NCI-H2227 treated with DMSO at 0.1 percent for 48 hours (cell line): ENCODE results near the gene XPNPEP3.
"Not testable (repeated sequence)": the region's sequence is repeated elsewhere in the genome, so short reads cannot be mapped to it uniquely, and the experiment has no call there.

Experiments
- DNase-seq: peaks from one replicate; lab custom pipeline; 2025; lab: John Stamatoyannopoulos, UW

Gene XPNPEP3

DNA sequence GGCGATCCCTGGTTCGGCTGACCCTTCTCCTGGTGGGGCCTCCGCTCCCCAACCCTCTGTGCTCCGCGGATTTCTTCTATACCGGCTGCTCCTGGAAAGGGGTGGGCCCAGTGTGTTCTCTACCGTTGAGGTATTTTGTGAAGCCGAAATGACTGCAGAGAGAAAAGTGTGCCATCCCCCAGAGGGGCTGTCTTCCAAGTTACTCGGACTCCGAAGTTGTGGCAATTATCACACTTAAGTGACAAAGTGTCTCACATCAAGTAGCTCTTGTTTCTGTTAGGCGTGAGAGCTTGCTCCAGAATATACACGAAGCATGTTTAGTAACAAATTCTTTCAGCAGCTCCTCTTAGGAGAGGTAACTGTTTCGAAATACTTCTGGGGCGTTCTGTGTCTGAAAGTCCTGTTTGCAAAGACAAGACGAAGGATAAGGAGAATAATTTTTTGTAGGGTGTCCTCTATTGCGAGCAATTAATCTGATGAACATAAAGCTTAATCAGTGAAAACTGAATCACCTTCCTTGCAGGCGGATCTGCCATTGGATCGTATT, 434 bp downstream of the XPNPEP3 start:
- no peak for DNase-seq

DNA sequence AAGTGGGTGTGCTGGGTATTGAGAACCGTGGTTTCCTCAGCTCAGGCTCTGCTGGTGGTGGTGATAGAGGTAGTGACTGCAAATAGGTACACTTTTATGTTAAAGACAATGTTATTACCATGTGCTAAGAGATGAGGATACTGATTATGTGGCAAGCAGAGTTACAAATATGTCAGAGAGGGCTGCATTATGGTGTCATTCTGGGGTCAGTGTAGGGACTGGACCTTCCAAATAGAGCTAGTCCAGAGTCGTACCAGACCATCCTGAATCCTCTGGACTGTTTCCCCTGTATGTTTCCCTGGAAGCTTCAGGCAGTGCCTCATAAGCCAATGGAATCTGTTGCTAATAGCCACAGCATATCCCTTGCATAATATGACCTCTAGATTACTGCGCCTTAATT, 5.1 kb downstream of the XPNPEP3 start, which contains the start of gene DNAJB7:
Gene DNAJB7, minus strand, starts transcription at position 101 of the 400 bp plus-strand sequence. CDS start 119 bp downstream, outside the sequence.
- DNase-seq: no peak

DNA sequence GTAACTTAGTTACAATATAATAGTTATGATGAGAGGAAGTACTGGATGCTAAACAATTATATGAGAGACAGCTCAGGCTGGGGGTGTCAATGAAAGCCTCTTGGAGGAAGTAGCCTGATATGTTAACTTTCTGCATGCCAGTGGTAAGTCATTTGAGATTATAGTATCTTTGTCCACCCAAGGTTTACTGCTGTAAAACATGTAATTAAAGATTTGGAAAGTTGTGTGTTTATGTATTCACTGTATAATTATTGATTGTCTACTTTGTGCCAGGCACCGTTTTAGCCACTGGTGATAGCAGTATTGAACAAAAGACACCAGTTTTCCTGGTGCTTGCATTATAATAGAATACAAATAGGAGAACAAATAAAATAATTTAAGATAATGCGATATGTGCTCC, 5.6 kb downstream of the XPNPEP3 start:
- DNase-seq: no peak

DNA sequence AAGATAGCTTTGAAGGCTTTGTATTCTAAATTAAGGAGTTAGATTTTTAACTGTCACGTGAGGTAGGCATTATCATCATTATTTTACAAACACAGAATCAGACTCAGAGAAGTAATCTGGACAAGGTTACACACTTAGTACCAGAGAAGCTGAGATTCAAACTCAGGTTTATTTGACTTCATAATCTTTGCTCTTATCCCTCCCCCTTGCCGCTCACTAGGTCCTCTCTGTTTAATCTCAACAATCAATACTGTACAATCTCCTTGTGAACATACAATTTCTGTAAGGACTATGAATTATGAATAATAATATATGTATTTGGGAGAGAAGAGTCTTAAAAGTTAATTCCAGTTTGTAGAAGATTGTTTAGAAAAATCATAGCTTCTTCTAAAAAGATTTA, 10.2 kb downstream of the XPNPEP3 start:
- DNase-seq: no peak

DNA sequence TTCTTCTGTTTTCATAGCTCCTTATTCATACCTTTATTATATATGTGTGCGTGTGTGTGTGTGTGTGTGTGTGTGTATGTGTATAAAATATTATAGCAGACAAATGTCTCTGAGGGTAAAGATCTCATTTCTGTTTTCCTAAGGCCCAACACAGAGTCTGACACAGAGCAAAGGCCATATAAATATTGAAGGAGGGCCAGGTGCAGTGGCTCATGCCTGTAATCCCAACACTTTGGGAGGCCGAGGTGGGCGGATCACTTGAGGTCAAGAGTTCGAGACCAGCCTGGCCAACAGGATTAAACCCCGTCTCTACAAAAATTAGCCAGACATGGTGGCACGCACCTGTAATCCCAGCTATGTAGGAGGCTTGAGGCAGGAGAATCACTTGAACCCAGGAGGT, 11.4 kb downstream of the XPNPEP3 start:
- not testable (repeated sequence) for DNase-seq

DNA sequence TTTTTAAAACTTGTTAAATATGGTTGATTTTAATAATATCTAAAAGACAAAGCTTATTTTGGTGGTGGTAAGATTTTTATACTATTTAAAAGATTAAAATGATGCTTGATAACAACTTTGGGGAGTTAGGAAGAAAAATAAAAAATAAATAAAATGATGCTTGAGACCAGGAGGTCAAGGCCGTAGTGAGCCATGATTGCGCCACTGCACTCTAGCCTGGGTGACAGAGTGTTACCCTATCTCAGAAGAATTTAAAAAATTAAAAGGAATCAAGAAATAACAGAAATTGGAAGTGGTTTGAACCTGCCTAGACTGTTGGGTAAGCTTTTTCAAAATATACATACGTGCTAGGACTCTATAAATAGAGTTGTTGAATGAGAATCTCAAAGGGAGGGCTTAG, 17.1 kb downstream of the XPNPEP3 start:
- DNase-seq: no peak

DNA sequence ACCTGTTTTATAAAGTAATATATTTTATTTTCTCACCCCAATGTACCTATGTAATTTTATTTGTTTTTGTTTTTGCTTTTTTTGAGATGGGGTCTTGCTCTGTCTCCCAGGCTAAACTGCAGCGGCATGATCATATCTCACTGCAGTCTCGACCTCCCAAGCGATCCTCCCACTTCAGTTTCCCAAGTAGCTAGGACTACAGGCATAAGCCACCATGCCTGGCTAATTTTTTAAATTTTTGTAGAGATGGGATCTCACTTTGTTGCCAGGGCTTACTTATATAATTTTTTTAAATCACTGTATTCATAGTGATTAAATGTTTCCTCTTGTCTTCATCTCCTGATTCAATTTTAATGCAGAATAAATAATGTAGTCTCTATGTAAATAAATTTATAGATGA, 18.2 kb downstream of the XPNPEP3 start:
- DNase-seq: no peak

DNA sequence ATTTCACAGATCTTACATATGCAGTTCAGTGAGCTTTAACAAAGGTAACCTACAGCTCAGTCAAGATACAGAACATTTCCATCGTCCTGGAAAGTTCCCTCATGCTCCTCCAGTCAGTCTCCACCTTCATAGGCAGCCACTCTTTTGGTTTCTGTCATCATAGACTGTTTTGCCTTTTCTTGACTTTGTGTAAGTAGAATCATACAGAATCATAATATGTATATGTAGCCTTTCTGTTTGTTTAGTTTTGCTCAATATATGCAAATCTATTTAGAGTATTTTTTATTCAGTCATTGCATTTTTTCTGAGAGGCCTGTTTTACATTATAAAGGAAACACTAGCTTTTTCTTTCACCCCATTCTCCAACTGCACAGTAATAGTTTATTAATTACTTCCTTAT, 20.0 kb downstream of the XPNPEP3 start:
- DNase-seq: no peak

DNA sequence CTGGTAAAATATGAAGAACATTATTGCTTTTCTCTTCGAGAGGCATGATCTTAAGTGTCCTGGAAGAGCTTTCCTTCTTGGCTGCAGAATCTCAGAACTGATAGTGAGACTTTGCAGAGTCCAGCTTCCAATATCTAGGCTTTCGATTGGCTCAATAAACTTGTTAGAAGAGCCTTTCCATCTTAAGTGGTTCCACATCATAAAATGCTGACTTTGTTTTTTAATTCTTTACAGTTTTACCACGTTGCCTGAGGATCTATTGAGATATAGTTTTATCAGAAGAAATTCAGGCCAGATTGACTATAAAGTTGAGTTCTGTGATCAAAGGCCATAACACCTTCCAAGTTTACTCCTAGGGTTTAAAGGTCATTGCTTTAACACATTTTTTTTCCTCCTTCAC, 20.5 kb downstream of the XPNPEP3 start:
- no peak for DNase-seq

DNA sequence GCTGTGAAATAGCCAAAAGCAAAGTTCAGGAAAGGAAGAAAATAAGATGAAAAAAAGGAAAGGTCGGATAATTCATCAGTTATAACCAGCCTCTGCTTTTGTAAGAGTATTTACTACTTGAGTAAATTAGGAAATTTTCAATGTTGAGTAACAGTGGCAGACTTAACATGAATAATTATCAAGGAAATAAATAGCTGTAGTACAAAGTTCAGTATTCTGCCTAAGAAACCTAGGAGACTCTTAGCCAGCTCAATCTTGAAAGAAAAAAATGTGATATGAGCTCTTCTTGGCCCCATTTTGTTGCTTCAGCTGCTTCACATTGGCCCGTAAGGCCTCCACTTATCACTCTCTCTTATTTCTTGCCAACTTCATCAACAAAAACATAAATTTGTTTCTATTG, 22.0 kb downstream of the XPNPEP3 start:
- DNase-seq: no peak

DNA sequence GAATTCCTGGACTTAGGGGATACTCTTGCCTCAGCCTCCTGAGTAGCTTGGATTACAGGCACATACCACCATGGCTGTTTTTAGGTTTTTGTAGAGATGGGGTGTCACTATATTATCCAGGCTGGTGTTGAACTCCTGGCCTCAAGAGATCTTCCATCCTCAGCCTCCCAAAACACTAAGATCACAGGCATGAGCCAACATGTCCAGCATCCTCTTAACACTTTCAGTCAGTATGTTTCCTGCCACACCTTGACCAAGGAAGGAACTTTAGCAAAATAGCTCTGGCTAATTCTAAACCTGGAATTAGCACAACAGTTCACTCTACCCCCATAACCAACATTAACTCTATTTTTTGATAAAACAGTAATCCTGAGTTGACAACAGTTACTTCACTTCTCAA, 32.2 kb downstream of the XPNPEP3 start:
- DNase-seq: no peak

DNA sequence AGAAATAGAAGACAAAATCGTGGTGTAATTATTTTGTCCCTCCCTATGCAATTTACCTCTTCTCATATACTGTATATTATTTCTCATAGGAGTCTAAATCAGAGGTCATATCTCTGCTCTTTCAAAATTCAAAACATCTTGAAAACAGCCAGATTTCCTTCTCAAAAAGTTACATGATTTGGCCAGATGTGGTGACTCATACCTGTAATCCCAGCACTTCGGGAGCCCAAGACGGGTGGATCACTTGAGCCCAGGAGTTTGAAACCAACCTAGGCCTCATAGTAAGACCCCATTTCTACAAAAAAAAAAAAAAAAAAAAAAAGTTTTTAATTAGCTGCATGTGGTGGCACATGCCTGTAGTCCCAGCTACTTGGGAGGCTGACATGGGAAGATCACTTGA, 33.9 kb downstream of the XPNPEP3 start:
- DNase-seq: no peak

DNA sequence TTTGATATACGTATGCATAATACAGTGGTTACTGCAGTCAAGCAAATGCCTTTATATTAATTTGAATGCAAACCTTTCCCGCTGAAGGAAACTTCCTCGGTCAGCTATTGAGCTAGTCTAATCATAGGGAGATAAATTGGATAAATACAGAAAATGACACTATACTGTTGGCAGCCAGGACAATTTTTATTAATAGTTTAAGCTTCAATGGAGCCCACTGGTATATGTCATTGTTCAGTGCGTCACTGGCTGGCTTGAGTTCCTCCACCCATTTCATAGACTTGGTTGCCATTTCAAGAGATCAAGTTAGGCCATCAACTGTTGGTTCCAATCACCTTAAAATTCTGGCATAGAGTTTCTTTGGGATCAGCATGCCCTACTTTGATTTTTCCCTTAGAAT, 37.5 kb downstream of the XPNPEP3 start:
- DNase-seq: no peak

DNA sequence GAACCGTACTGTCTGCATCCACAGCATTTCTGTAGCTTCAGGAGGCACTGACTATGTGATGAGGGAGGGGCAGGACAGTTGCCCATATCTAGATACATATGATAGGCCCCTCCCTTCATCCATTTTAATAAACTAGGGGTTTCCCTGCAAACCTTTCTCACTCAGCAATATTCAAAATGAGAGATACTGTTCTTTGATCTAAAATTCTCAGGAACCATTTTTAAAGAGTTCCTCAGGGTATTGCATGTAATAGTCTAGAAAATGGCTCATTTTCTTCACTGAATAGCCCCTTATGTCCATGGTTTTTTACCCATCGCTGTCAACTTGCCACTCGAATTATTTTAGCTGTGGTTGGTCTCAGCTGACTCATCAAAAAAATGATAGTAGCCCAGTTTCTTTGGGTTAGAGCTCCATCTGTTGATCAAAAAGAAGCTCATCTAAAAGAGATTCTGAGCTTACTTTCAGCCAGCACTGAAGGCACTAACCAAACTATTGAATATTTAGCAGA, 42.0 kb downstream of the XPNPEP3 start:
- DNase-seq: peak; percentile 54

DNA sequence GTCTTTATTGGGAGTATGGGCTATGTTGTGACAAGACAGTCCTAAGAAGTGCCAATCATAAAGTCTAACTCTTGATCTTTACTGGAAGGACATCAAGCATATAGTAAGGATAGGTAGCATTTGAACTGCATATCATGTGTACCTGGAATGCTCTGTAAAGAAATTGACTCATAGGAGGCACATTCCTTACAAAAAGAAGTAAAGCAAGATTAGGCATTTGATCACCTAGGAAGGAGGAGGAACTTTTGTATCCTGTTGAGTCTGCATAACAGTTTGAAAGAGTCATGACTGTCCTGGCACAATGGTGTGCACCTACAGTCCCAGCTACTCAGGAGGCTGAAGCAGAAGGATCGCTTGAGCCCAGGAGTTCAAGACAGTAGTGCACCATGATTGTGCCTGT, 47.2 kb downstream of the XPNPEP3 start:
- DNase-seq: no peak

DNA sequence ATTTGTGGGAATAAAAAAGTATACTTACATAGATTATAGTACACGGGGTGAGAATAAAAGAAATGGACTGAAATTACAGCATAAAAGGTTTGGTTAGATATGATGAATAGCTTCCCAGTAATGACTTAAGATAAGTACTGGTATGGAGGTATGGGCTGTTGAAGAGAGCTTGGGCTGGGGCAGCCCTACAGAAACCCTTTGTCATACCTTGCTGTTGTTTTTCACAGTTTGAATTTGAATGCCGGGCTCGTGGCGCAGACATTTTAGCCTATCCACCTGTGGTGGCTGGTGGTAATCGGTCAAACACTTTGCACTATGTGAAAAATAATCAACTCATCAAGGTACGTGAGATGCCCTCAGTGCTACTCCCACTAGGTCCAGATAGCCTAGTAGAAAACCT, 51.9 kb downstream of the XPNPEP3 start:
- peak; percentile 78 for DNase-seq

DNA sequence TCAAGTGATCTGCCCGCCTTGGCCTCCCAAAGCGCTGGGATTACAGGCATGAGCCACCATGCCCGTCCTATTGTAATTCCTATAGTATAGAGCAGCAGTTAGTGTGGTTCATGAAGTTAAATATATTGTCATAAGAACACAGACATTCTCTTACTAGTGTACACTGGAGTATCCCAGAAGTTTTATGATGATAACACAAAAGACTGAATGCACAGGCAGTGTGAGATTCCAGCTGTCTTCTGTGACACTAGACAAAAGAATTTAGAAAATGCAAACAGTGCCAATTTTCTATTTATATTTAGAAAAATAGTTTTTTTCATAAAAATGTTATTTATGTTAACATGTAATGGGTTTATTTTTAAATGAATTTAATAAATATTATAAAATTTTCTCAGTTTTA, 54.8 kb downstream of the XPNPEP3 start:
- DNase-seq: no peak

DNA sequence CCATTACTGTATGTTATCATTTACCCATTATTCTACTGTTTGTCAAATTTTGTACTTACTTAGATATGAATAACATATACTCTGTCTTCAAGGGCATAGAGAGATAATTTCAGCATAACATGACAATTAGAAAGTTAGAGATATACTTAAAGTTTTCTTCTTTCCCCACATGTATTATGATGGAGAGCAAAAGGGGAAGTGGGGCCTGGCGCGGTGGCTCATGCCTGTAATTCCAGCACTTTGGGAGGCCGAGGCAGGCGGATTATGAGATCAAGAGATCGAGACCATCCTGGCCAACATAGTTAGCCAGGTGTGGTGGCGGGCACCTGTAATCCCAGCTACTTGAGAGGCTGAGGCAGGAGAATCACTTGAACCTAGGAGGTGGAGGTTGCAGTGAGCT, 56.0 kb downstream of the XPNPEP3 start:
- DNase-seq: not testable (repeated sequence)

DNA sequence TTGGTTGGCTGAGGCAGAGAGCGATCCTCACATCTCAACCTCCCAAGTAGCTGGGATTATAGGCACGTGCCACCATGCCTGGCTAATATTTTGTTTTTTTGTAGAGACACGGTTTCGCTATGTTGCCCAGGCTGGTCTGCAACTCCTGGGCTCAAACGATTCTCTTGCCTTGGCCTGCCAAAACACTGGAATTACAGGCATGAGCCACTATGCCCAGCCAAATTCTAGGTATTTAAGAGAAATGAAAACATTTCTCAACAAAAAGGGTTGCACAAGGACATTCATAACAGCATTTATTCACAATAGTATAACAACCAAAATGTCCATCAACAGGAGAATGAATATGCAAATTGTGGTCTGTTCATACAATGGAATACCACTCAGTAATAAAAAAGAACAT, 62.5 kb downstream of the XPNPEP3 start:
- DNase-seq: no peak

DNA sequence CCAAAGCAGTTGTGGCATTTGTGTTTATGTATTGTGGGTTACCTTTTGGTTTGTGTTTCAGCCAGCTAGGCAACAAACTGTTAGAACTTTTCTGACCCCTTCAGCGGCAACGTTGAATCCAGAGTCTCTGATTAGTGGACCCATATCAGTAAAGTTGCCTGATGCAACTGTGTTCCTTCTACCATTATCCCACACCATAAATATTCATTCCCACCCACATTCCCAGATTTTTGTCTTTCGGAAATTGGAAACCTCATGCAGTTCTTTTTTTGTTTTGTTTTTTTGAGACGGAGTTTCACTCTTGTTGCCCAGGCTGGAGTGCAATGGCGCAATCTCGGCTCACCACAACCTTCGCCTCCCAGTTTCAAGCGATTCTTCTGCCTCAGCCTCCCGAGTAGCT, 63.6 kb downstream of the XPNPEP3 start:
- no peak for DNase-seq

DNA sequence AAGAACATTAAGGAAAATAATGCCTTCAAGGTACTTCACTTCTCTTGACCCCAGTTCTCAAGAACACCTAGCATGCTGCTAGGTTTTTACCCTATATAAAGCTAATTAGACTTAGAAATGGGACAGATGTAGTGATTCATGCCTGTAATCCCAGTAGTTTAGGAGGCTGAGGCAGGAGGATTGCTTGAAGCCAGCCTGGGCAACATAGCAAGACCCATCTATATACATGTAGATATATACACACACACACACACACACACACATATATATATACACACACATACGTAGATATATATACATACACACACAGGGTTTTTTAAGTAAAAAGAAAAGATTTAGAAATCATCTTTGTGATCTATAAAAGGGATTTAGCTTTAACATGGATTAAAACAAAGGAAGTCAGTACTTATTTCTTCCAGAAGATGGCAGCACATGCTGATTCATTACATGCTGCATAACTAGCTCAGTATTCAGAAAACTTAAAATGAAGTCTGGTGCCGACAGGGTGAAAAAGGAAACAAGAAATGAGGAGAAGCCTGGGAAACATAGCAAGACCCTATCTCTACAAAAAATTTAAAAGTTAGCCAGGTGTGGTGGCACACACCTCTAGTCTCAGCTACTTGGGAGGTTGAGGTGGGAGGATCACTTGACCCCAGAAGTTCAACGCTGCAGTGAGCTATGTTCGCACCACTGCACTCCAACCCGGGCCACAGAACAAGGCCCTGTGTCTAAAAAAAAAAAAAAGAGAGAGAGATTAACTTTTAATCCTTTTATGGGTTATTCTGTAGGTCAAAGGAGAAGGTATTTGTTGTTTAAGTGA, 65.7 kb downstream of the XPNPEP3 start:
- DNase-seq: peak; percentile 41

DNA sequence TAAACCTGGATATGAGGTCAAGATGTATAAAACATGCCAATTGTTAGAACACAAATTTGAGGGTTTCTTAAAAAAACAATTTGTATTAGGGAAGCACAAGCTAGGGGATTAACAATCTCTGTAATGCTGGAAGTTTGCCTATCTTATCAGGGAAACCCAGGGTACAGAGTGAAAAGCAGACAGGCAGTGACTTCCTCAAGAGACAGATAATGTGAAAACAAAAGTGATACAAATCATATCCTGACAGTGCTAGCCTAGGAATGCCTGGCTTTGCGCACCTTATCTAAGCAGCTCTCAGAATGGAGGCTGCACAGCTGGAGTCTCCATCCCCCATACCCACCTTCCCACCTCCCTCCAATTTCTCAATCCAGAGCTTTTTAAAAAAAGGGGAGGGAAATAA, 71.7 kb downstream of the XPNPEP3 start:
- no peak for DNase-seq

DNA sequence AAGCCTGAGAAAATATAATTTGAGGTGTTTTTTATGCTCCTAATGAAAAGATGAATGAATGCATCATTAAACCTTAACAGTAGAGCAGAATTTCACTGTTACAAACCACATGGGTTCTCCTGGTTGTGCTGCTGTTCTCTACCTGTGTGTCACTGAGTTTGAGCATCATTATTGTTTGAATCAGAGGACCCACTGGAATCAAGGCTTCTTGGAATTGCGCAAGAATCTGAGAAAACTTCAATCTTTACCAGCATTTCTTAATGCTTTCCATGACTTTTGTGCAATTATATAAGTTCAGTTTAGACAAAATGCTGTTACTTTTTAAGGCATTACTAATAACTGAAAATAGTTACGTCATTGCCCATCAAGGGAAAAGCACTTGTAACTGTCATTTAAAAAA, 75.4 kb downstream of the XPNPEP3 start:
- DNase-seq: no peak

DNA sequence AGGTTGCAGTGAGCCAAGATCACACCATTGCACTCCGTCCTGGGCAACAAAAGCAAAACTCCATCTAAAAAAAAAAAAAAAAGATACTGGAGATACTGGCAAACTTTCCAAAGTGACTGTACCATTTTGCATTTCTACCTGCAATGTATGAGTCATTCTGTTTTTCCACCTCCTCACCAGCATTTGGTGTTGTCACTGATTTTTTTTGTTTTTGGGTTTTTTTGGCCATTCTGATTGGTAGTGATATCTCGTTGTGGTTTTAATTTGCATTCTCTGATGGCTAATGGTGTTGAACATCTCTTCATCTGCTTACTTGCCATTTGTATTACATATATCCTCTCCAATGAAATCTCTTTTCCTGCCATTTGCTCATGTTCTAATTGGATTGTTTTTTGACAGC, 82.3 kb downstream of the XPNPEP3 start:
- DNase-seq: no peak
